ENCODE data around the gene IMPA2.

GRCh38 chr18:12001421-12001820, 20.1 kb downstream of the IMPA2 start:
- TF ChIP-seq CTCF (conservative IDR thresholded peaks at IDR 0.05; ENCODE audit: low read depth, low read length), result no peak
- no peak for TF ChIP-seq EZH2 (IDR thresholded peaks at IDR 0.05; ENCODE audit: borderline replicate concordance, low read depth, low read length, poor library complexity, severe bottlenecking)

All from A673 (cell line).